Fibroblast of lung (primary cell): ENCODE data around the gene CALM3.

Experiments used
- CTCF ChIP-seq, 2 donors: IDR thresholded peaks in 1 of 2; conservative IDR thresholded peaks in 1 of 2; 1 replicate in 1 of 2; 2 replicates in 1 of 2; pipeline ENCODE4 v1.5.1; 2011 to 2012; ENCODE audit warnings: low read length in 2 of 2, control low read depth in 1 of 2, inconsistent platforms in 1 of 2, low read depth in 1 of 2, mild to moderate bottlenecking in 1 of 2
- EZH2 ChIP-seq: IDR thresholded peaks from 2 replicates; pipeline ENCODE4 v1.5.1; 2012; ENCODE audit warnings: low read length, control low read depth, mild to moderate bottlenecking; ENCODE audit errors: missing control alignments

- TF ChIP-seq CTCF (conservative IDR thresholded peaks at IDR 0.05 in 1 of 2, IDR thresholded peaks at IDR 0.05 in 1 of 2; ENCODE audit: low read depth in 1 of 2, low read length in 2 of 2) (no peak), EZH2 (no peak)
These were observed 10.6 kb downstream of the CALM3 start for GRCh38 chr19:46611776-46612175.
